Measurements from ENCODE around the gene ZNF33B. TPM values are rescaled to one million over a fixed set of nuclear protein-coding genes. Genes with fewer than 3 reads are reported as not detected.
A peak's percentile ranks its signal among the peaks of the same experiment; 100 is the strongest.
"Not testable (repeated sequence)": the region's sequence is repeated elsewhere in the genome, so short reads cannot be mapped to it uniquely, and the experiment has no call there.

ZNF33B gene
- 10 to 100 TPM; 14.7 to 35.9 (median 17.8) TPM for total RNA-seq

- intact Hi-C loops (cut with DNase I; ENCODE audit: low total_unique reads), result no loop called here
- WGBS, 2 donors, result 0% methylated on average over 44 to 51 of the region's 62 CpGs
- TF ChIP-seq POLR2A (IDR thresholded peaks at IDR 0.05) (no peak), CTCF (IDR thresholded peaks at IDR 0.05) (no peak)
- peak; percentile 92 to 98 for DNase-seq (ENCODE audit: low spot score in 2 of 2)
- H3K4me3 ChIP-seq (ENCODE audit: low read depth, poor library complexity, severe bottlenecking), result peak within 1 kb of the TSS; percentile 80
Measured at GRCh38 chr10:42638055-42638820, at the start of gene ZNF33B. TSS of gene ZNF33B (minus strand) at chr10:42638570. CDS start at chr10:42636928, 1,642 bp downstream.

- TF ChIP-seq CTCF (IDR thresholded peaks at IDR 0.05), result no peak
- TF ChIP-seq POLR2A (IDR thresholded peaks at IDR 0.05), result no peak
- no peak overlapping the region for H3K4me3 ChIP-seq (ENCODE audit: low read depth, poor library complexity, severe bottlenecking)
- intact Hi-C loops (cut with DNase I; ENCODE audit: low total_unique reads), result no loop called here
- DNase-seq (ENCODE audit: low spot score in 2 of 2), result no peak
- 86 to 88% methylated on average over 2 of the region's 2 CpGs for whole genome bisulfite sequencing, 2 donors
Measured at GRCh38 chr10:42684517-42684916, 46.1 kb upstream of the ZNF33B start.

GRCh38 chr10:42680267-42680666 lies 41.9 kb upstream of the ZNF33B start:
- 61 to 63% methylated on average over 1 of the region's 1 CpG for WGBS, 2 donors
- H3K4me3 ChIP-seq (ENCODE audit: low read depth, poor library complexity, severe bottlenecking), result no peak overlapping the region
- intact Hi-C loops (cut with DNase I; ENCODE audit: low total_unique reads), result no loop called here
- no peak for DNase-seq (ENCODE audit: low spot score in 2 of 2)
- no peak for TF ChIP-seq CTCF (IDR thresholded peaks at IDR 0.05)
- no peak for TF ChIP-seq POLR2A (IDR thresholded peaks at IDR 0.05)

GRCh38 chr10:42665181-42665979 lies 27.0 kb upstream of the ZNF33B start:
- 86 to 87% methylated on average over 19 to 22 of the region's 24 CpGs for WGBS, 2 donors
- H3K4me3 ChIP-seq (ENCODE audit: low read depth, poor library complexity, severe bottlenecking); intact Hi-C loops (cut with DNase I; ENCODE audit: low total_unique reads); DNase-seq (ENCODE audit: low spot score in 2 of 2): not testable (repeated sequence)

GRCh38 chr10:42654419-42654818 lies 16.0 kb upstream of the ZNF33B start:
- no peak for TF ChIP-seq POLR2A (IDR thresholded peaks at IDR 0.05)
- no peak for TF ChIP-seq CTCF (IDR thresholded peaks at IDR 0.05)
- WGBS, 2 donors, result 90 to 95% methylated on average over 6 of the region's 6 CpGs
- no peak for DNase-seq (ENCODE audit: low spot score in 2 of 2)
- intact Hi-C loops (cut with DNase I; ENCODE audit: low total_unique reads), result no loop called here
- H3K4me3 ChIP-seq (ENCODE audit: low read depth, poor library complexity, severe bottlenecking), result no peak overlapping the region

- DNase-seq (ENCODE audit: low spot score in 2 of 2), result no peak
- intact Hi-C loops (cut with DNase I; ENCODE audit: low total_unique reads), result no loop called here
- 44 to 54% methylated on average over 2 of the region's 2 CpGs for WGBS, 2 donors
- no peak overlapping the region for H3K4me3 ChIP-seq (ENCODE audit: low read depth, poor library complexity, severe bottlenecking)
- TF ChIP-seq POLR2A (IDR thresholded peaks at IDR 0.05) (no peak), CTCF (IDR thresholded peaks at IDR 0.05) (no peak)
Measured at GRCh38 chr10:42652858-42653257, 14.5 kb upstream of the ZNF33B start.

All from lower leg skin (tissue), 4 donors.